SKM-1 treated with dmso at 0.1 percent for 144 hours (cell line): Measurements from ENCODE around the gene HYDIN.

Experiments
- DNase-seq: peaks from one replicate; lab custom pipeline; 2025; ENCODE audit not compliant: unreplicated experiment; lab: John Stamatoyannopoulos, UW

The HYDIN gene

DNA sequence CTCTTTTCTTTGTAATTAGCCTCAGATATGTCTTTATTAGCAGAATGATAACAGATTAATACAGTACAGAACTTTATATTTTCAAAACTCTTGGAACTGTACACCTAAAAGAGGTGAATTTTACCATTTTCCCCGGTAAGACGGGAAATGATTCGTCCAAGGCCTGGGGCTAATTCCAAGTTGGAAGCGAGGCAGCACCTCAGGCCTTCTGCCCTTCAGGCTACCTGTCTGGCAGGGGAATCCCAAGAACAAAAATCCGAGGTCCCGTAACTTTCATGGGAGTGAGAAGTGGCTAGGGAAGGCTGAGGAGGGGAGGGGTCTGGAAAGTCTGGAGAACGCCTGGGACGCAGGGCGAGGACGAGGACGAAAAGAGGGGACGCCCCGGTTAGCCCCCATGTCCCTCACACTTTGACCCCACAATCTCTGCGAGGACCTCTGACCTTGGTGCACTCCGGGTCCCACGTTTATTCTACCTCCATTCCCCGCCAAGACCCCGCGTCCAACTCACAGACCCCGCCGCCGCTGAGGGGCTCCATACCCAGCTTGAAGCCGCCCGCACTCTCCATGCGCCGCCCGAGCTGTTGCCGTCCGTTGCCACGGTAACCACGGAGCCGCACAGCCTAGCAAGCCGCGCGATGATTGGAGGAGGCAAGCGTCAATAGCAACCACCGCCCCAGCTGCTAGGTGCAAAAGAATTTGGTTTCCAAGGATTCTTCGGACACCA, at the start of gene HYDIN:
Gene HYDIN (minus strand): TSS at position 601 of the 724 bp plus-strand sequence. CDS start 43,827 bp downstream, outside the sequence.
- no peak for DNase-seq

DNA sequence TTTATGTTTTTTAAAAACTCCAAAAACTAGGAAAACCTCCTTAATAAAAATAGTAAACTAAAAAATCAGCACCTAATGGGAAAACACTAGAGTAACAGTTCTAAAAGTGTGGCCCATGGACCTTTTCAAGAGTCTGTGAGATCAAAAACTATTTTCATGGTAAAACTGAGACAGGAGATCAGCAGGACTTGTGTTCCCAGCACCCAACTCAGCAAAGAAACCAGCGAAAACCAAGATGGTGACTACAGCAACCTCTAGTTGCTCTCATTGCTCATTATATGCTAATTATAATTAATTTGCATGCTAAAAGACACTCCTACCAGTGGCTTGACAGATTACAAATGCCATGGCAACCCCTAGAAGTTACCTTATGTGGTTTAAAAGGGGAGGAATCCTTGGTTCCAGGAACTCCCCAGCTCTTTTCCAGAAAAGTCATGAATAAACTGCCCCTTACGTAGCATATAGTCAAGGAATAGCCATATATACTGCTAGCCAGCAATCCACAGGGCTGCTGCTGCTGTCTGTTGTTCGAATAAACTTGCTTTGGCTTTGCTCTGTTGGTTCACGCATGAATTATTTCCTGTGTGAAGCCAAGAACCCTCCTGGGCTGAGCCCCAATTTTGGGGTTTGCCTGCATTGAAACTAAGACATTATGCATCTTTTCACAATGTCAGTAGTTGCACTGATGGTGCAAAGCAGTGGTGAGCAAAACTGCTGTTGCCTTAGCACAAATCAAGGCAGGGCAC, 46.2 kb upstream of the HYDIN start:
- no peak for DNase-seq

DNA sequence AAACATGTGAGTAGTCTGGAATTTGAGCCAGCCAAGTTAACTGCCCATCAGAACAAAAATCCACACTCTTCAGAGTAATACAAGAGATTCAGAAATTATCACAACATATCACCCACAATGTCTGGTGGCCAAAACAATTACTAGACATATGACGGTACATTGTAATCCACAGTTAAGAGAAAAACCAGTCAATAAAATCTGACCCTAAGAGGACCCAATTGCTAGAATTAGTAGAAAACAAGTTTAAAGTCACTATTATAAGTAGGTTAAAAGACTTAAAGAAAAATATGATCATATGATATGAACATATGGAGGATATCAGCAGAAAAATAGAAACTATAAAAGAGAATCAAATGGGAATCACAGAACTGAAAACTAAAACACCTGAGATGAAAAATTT, 42.9 kb upstream of the HYDIN start:
- no peak for DNase-seq

- no peak for DNase-seq
Observed at GRCh38 chr16:71264299-71264698, 33.8 kb upstream of the HYDIN start.

DNA sequence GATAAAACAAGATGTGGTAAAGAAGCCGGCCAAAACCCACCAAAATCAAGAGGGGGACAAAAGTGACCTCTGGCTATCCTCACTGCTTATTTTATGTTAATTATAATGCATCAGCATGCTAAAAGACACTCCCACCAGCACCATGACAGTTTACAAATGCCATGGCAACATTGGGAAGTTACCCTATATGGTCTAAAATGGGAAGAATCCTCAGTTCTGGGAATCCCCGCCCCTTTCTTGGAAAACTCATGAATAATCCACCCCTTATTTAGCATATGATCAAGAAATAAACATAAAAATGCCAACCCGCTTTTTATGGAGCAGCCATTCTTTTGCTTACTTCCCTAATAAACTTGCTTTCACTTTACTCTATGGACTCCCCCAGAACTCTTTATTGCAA, 33.1 kb upstream of the HYDIN start:
- DNase-seq, result no peak

- no peak for DNase-seq
Observed at GRCh38 chr16:71262391-71262790, 31.9 kb upstream of the HYDIN start.

GRCh38 chr16:71260995-71261394, 30.5 kb upstream of the HYDIN start:
- no peak for DNase-seq

- no peak for DNase-seq
Observed at GRCh38 chr16:71259086-71259485, 28.6 kb upstream of the HYDIN start.

- no peak for DNase-seq
Observed at GRCh38 chr16:71258372-71258771, 27.9 kb upstream of the HYDIN start.

DNA sequence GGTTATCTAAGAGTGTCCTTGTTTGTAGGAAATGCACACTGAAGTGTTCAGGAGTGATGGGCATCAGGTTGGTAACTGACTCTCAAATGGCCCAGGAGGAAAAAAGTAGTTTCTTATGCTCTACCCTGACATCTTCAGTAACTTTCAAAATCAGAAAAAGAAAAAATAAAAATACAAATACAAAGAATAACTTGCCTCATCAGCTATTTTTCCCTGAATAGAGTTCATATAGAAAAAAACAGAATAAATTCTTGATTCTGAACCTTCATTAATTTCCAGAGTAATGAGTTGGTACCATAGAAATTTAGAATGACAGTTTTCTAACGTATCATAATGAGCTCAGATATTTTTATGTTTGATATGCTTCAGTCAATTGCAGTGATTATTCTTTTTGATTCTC, 27.2 kb upstream of the HYDIN start:
- no peak for DNase-seq

- DNase-seq, result no peak
Observed at GRCh38 chr16:71255721-71256120, 25.2 kb upstream of the HYDIN start.

GRCh38 chr16:71254832-71255525, 24.5 kb upstream of the HYDIN start:
- no peak for DNase-seq

DNA sequence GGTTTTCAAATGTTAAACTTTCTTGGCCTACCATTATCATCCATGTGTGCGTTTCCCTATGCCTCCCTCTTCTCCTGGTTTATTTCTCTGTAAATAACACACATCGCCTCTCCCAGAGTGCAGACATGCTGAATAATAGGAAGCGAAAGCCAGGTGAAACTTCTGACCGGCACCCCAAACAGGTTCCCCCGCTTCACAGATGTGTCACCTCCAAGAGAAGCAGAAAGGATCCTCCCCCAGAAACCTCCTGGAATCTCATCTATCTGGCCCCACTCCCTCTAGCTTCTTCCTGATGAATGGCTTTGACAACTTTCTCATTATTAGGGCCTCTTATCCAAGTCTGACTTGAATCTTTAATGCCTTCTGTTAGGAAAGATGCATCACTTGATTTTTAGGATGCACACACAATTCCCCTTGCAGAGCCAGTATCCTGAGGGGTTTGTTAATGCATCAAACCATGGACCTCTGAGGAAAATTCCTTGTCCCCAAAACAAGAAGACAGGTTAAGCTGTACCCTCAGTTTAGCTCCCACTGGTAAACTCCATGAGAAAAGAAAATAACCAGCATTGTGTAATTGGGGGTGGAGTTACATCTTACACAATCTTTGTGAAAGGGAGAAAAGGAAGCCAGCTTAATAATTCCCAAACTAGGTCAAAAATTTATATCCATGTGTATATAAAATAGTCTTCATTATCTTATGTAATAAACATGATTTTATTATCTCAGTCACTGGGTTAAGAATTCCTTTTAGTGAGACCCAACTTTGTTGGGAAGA, 20.1 kb upstream of the HYDIN start:
- no peak for DNase-seq

DNA sequence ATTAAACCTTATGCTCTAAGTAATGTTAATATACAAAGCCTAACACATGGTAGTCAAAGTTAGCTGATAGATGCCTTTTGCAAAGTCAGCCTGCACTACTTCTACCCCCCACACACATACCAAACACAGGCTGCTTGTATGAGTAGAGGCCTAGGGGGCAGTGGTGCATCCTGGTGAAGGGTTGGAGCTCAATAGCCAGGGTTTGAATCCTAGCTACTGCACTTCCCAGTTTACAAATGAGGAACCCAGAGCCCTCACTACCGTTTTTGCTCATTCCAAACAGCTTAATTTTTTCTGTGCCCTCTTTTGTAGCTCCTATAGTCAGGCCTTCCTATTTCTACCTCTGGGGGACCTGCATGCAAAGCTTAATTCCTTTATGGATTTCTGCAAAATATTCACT, 18.9 kb upstream of the HYDIN start:
- no peak for DNase-seq

DNA sequence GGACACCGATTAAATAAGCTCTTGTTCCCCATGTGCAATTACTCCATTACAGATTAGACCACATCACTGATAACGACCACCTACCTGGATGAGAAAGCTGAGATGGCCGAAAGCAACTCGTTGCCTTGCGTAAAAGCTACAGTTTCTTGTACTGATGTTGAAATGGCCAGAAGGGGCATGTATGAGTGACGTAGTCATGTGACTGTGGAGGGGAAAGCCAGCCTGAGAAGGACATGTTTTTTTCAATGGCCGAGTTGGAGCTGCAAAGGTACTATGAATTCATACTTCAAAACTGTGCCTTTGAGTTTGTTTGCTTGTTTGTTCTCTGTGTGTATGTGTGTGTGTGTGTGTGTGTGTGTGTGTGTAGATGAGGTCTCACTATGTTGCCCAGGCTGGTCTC, 17.0 kb upstream of the HYDIN start:
- DNase-seq, result no peak

GRCh38 chr16:71246309-71246708, 15.8 kb upstream of the HYDIN start:
- no peak for DNase-seq

DNA sequence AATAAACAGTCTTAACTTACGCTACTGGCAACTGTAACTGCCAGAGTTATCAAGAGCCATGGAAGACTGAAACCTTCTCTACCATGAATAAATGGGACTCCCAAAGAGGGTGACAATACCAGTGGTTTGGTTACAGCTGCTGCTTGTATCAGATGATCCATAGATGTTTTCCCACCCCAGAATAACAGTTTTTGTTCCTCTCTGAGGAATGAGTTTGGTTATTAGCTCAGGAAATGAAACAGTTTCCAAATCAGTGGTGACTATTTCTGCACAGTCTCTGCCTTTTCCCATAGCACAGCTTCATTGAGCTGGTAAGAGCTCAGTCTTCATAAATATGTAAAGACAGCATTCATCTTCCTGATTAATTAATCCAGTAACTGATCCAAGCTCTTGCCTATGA, 14.0 kb upstream of the HYDIN start:
- DNase-seq, result no peak

GRCh38 chr16:71242601-71243000, 12.1 kb upstream of the HYDIN start:
- no peak for DNase-seq

- no peak for DNase-seq
Observed at GRCh38 chr16:71242036-71242435, 11.5 kb upstream of the HYDIN start.

DNA sequence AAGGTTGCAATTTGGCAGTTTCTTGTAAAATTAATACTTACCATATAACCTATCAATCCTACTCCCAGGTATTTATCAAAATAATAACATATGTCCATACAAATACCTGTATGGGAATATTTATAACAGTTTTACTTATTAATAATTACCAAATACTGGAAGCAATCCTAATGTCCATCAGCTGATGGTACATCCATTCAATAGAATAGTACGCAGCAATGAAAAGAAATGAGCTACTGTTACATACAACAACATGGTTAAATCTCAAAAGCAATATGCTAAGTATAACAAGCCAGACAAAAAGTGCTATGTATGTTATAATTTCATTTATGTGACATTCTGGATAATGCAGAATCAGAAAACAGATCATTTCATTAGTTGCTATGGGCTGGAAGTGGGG, 1.2 kb downstream of the HYDIN start:
- no peak for DNase-seq
